Activated CD4-positive, alpha-beta T cell treated with anti-CD3 and anti-CD28 coated beads, Interleukin-10, Interleukin-2, amounts not matched to agents 100 ng/mL and 50 ng/mL, durations not matched to agents 16 hours and 8 hours (primary cell): ENCODE results near the gene CCDC158.
A peak's percentile ranks its signal among the peaks of the same experiment; 100 is the strongest.
"Not testable (repeated sequence)": the region's sequence is repeated elsewhere in the genome, so short reads cannot be mapped to it uniquely, and the experiment has no call there.

Experiments
- DNase-seq: peaks from one replicate; pipeline ENCODE4 v3.0.0-alpha.2; 2020

CCDC158 gene

DNA sequence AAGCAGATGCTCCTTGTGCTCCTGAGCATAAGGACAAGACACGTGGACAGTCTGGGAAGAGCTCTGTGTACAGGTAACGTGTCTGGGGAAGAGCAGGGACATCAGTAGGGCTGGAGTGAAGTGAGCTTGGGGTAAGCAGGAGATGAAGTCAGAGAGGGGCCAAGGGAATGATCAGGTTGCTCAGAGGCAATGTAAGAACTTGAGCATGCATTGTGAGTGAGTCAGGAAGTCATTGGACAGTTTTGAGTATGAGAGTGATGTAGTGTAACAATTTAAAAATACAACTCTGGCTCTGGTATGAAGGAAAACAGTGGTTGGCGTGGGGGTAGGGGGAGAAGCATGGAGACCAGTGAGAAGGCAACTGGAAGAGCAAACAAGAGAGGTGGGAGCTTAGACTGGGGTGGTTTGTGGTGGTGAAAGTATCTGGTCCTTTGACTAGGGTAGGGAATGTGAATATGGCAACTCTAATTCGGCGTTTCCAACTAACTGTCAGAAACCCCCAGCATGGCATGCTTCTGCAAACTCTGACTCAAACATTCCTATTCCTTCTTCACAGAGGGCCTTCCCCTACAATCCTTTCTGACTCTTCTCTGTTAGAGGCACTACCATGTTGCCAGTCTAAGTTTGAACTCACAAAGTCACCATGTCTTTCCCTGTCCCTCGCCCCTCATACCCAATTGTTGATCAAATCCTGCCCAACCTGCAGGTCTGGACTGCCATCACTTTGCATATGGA is 57.2 kb downstream of the CCDC158 start:
- no peak for DNase-seq

DNA sequence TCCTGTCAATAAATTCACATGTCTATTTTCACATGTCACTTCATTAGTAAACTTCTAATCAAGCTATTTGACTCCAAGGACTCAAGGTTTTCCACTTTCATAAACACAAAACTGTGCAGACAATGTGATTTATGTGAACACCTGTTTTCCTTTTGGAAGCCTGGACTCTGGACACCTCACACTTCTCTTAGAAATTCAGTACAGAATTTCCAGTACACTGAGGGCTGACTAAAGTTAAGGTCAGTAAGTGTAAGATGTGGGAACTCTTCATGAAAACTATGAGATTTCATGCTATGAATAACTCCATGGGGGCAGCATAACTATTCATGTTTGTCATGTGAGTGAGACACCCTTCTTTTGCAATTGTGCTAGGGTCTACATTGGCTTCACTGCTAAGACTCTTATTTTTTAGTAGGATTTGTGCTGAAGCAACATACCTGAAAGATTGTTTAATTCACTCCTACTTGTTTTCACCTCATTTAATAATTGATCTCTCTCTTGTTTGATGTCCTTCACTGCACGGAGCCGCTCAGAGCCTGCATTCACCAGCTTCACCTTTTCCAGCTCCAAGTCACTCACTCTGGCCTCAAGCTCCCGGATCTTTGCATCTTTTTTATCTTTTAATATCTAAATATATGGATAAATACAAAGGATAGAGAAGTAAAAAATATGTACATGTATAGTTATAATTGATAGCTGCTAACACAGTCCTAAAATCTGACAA is 59.1 kb downstream of the CCDC158 start:
- DNase-seq = no peak

DNA sequence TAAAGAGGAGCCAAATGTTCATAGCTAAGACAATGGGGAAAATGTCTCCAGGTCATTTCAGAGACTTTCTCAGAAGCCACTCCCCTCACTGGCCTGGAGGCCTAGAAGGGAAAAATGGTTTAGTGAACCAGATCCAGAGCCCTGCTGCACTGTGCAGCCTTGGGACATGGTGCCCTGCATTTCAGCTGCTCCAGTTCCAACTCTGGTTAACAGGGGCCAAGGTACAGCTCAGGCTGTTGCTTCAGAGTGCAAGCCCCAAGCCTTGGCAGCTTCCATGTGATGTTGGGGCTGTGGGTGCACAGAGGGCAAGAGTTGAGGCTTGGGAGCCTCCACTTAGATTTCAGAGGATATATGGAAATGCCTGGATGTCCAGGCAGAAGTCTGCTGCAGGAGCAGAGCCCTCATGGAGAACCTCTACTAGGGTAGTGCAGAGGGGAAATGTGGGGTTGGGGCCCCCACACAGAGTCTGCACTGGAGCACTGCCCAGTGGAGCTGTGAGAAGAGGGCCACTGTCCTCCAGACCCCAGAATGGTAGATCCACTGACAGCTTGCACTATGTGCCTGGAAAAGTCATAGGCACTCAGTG is 61.0 kb downstream of the CCDC158 start:
- DNase-seq = not testable (repeated sequence)

DNA sequence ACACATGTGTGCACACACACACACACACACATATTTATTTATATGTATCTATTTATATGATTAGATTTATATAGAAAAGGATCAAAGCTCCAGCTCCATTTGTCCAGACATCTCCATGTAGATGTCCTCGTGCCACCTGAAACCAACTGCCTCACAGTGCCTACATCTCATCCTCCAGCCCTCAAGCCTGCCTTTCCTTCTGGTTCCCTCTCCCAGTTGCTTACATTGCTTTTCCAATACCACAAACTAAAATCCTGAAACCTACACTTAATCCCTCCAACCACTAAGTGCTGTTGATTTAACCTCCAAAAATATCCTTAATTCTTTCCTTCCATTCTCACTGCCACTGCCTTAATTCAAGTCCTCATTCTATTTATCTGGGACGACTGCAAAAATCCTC is 63.0 kb downstream of the CCDC158 start:
- DNase-seq = no peak

DNA sequence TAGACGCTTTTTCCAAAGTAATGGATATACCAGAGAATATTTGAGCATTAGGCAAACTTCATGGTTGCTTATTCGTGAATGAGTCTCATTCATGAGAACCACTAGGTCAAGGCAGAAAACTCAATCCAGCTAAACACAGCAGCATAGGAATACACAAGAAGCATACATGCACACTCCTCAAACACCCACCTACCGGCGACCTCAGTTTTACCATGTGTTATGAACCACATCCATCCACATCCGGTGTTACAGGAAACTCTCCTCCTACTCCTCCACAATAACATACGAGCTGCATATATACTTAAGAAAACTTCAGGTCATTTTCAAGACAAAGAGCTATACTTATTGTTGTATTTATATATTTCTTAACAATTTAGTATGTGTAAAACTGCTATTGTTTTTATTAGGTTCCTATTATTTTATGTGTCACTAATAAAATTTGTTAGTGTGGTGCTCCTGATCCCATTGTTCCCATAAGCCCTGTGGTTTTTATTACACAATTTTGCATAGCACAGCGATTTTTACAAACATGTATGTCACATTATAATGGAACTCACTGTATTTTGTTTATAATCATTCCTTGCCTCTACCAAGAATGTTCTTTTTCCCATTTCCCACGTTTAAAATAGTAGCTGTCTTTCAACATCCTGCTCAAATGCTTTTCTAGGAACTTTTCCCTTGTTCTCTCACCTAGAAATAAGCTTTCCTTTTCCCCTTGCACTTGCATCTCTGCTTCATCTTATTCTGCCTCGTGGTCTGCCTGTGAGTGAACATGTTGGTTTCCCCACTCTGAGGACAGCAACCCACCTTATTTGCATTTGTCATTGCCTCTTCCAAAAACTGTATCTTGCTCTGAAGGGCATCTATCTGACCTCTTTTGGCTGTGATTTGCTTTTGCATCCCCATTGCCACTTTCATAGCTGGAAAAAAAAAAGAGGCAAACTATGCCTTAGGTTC is 66.1 kb downstream of the CCDC158 start:
- DNase-seq = peak; percentile 50

DNA sequence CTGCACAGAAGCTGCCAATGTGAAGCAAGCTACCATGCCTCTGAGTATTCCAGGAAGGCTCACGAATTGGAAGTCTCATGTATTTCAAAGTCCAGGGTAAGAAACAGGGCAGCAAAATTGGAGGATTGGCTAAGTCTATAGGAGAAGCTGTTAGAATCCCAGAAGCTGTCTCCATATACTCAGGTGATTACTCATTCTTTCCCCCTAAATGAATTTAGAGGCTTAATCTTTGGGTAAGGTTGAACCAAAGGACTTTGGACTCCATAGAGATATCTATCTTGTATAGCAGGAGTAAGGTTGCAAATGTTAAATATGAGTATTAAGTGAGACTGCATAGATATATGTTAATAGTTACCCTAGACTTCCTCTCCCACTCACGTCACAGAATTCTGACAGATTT is 78.1 kb downstream of the CCDC158 start:
- DNase-seq = no peak

DNA sequence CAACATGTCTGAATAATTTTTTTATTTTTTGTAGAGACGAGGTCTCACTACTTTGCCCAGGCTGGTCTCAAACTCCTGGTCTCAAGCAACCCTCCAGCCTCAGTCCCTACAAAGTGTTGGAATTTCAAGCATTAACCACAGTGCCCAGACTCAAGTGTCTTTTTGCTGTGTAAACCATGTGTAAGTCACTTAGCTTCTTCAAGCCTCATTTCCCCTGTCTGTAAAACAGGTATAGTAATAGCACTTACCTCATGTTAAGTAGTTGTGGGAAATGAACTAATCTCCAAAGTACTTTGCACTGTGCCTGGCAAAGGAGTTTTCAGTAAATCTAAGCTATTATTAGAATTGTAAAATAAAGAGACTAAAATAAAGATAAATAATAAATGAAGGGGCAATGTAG is 78.8 kb downstream of the CCDC158 start:
- DNase-seq = no peak

DNA sequence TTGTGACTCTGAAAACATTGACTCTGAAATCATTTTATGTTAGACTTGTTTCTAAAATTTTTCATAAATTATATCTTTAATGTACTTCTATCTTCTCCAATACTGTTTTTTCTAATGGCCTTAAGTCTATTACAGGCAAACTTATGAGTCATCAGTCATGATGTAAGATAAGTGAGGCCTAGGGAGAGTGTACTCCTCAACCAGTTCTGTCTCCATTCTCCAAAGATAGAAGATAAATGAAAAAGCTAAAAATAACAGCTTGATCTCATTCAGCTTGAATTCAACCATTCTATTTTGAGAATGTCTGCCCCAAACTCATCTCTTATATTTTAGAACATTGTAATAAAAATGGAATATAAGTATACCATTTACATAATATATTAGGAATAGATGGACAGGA is 79.9 kb downstream of the CCDC158 start:
- no peak for DNase-seq

DNA sequence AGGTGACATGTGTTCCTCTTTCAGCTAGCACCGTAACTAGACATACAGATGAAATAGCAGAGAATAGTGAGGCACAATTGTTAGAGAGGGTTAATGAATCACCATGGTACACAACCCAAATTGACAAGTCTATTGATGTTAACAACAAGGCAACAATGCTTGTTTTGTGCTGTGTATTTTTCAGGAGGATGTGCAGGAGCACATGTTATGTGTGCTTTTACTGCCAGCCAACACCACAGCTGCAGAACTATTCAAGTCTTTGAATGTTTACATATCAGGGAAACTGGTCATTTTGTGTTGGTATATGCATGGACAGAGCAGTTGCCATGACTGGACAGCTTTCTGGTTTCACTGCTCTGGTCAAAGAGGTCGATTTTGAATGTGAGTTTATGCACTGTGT is 81.6 kb downstream of the CCDC158 start:
- no peak for DNase-seq

DNA sequence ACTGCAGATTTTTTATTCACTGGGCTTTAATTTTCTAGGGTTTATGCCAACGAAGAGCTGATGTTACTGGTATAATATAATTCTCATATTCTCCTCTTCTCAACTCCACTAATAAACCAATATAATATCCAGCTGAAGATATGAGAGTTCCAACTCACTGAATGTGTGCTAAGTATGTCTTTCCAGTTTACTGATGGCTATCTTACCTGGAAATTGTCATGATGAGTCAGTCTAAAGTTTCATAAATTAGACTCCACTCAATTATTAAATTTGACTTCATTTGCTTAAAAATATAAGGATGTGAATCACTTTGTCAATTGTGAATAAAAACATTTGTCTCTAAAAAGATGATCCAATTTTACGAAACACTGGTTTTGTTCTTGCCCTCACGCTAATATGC is 86.1 kb downstream of the CCDC158 start:
- DNase-seq = no peak

DNA sequence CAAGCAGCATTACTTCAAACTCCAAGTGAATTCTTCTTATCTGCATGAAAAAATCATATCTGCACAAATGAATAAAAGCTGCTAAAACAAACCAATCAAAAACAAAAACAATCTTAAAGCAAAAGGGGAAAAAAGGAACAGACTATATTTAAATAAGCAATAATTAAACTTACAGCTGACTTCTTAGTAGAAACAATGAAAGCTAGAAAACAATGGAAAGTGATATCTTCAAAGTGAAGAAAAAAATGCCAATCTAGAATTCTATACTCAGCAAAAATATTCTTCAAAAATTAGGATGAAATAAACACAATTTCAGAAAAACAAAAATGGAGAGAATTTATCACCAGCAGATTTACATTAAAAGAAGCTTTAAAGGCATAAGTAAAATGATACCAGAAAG is 94.4 kb downstream of the CCDC158 start:
- DNase-seq = no peak

DNA sequence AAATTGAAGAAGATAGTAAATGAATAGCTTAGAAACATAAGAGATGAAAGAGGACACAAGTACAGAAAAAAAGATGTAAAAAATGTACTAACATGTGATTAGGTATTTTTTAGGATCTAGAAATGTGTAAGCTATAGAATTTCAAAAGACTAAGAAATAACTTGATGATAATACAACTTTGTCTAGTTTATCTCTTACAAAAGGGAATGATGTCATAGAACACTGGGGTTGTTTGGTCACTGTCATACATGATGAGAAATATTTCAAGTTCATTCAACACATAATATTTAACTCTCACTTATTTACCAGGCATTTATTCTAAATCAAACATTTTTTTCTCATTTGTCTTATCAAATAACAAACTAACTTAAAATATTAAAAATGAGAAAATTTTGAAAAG is 95.9 kb downstream of the CCDC158 start:
- DNase-seq = no peak

DNA sequence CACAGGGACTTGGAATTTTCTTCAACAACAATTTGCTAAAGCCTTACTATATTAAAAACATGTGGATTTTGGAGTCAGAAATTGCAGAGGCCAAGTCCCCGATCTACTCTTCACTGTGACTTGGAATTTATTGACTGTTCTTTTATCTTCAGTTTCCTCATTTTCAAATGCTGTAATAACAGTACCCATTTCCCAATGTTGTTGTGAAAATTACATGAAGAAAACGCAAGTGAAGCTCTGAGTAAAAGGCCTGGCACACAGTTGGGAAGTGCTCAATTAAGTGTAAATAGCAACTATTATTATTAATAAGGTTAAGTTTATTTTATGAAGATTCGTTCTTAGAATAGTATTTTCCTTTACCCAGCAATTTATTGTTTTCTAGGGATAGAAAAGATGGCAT is 98.7 kb downstream of the CCDC158 start:
- no peak for DNase-seq

DNA sequence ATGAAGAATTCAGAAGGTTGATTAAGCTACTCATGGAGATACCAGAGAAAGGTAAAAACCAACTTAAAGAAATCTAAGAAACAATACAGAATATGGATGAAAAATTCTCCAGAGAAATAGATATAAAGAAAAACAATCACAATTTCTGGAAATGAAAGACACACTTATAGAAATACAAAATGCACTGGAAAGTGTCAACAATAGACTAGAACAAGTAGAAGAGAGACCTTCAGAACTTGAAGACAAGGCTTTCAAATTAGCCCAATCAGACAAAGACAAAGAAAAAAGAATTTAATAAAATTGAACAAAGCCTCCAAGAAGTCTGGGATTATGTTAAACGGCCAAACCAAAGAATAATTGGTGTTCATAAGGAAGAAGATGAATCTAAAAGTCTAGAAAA is 104.8 kb downstream of the CCDC158 start:
- no peak for DNase-seq

DNA sequence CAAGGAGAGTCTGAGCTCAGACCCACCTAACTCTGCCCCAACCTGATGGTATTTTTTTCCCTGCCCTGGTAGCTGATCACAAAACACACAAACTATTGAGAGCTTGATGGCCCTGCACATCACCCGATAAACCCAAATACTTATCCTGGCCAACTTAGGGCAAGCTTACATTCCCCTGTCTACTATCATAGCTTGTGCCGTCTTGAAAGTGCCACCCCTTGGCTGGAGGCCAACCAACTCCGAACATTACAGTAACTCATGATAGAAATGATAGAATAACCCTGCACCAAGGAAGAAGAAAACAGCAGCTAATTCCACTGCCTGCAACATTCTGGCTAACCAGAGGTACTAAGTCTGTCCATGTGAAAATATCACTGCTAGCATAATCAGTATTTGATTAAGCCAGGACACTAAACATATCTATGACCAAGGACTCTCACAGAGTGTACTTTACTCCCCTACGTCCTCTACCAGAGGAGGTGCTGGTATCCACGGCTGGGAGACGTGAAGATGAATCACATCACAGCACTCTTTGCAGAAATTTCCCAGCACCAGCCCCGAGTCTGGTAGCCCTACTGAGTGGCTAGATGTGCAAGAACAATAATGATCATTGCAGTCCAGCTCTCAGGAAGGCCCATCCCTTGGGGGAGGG is 105.5 kb downstream of the CCDC158 start:
- DNase-seq = no peak

DNA sequence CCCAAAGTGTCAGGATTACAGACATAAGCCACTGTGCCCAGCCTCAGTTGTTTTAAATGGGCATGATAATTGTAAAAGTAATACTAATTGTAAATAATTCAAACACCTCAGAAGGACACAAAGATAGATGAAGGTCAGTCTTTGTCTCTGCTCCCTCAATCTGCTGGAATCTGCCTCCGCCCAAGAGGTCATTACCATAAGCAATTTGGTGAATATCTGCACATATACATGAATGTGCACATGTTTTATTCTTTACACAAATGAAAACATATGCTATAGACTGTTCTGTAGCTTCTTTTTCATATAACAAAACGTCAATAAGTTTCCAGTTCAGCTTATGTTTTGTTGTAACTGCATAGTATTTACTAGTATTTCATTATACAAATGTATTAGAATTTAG is 107.4 kb downstream of the CCDC158 start:
- no peak for DNase-seq

DNA sequence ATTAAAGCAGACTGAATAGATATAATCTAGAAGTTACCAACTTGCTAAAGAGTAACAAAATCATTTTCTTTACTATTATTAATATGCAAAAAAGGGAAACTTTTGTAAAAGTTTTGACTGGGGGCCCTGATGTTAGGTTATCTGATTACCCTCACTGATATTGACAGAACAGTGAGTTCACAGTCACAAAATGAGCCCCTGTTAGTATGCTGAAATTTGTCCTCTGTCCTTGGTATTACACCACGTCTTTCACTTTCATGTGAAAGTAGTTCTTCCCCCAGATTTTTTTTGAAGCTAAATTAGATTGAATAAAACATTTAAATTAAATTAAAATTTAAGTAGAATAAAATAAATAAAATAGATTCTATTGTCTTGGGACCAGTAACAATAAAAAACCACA is 108.5 kb downstream of the CCDC158 start:
- DNase-seq = no peak

DNA sequence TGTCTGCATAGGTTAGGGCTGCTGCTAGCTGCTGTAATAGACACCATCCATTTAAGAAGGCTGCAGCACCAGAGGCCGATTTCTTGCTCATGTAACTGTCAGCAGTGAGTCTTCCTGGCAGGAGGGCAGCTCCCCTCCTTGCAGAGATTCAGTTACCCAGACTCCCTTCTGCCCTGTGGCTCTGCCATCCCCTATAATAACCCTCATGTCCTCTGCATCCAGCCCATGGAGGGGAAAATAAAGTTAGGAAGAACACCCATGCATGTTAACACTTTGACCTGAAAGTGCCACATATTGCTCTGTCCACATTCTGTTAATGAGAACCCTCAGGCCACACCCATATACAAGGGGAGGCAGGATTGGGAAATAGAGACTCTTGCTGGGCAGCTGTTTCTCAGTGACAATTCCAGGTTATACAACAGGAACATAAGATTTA is 109.0 kb downstream of the CCDC158 start:
- no peak for DNase-seq

DNA sequence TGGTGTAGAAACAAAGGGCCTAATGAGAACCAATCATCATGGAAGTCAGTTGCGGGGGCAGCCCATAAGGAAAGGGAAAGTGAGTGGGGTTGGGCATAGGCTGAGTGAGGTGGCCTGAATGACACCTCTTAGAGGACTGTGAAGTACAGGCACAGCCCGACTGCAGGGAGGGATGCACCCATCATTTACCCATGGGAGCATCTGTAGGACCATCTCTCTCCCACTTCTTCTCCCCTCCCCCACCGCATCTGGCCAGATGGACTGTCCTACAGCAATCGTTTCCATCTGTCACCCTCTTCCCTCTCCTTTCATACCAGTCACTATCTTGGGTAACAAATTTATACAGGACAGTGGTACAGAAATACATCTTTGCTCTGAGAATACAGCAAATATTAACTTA is 110.3 kb downstream of the CCDC158 start:
- no peak for DNase-seq

DNA sequence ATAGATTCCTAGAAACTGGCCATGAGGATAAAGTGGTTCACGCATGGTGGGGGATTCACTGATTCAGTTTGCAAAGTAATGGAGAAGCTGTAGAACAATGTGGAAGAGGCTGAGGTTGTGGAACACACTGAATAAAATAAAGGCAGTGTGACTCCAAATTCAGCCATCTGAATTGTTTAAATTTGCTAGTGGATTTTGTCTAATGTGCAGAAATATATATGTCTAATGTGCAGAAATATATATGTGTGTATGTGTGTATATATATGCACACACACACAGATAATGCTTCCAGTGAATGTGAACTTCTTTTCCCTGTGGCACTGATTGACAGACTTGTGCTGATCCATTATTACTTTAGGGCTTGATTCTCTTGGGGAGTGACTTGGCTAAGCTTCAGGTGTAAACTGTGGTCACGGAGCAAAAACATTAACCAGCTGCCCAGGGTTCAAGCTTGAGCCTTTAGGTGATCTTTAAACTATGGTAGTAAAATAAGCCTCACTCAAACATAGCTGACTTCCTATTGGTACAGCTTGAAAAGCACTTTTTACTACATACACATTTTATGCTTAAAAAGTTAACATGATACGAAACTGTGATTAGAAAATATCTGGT is 110.9 kb downstream of the CCDC158 start:
- DNase-seq = no peak

DNA sequence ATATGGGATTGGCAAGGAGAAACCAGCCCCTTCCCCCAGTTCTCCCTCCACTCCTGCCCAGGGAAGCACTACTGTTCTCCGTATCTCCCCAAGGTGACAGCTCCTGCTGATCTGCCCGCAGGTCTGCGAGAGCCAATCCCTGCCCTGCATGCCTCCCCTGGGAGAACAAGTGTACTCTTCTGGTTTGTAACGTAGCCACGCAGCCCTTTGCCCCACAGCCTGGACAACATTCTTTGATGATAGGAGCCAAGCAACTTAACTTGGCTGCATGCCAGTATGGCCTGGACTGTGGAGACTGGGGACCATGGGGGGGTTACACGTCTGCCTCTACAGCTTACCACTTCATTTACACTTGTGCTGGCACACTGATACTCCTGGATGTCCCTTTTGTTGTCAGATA is 112.4 kb downstream of the CCDC158 start:
- DNase-seq = no peak

DNA sequence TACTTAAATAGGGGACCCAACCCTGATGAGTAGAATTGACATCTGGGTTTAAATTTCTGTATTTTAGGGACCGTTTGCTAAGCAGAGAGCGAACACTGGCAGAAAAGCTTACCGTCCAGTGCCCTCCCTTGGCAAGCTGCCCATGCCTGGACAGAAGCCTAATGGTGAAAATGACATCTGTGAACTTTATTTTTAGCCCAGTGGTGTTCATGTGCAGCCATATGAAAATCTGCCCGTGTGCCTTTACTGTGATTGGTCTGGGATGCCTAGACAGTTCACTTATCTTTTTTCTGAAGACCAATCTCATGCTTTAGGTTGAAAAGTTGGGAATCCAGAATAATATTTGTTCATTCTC is 113.3 kb downstream of the CCDC158 start:
- no peak for DNase-seq
